Measurements from ENCODE around the gene WNT7B.

Gene WNT7B

DNA sequence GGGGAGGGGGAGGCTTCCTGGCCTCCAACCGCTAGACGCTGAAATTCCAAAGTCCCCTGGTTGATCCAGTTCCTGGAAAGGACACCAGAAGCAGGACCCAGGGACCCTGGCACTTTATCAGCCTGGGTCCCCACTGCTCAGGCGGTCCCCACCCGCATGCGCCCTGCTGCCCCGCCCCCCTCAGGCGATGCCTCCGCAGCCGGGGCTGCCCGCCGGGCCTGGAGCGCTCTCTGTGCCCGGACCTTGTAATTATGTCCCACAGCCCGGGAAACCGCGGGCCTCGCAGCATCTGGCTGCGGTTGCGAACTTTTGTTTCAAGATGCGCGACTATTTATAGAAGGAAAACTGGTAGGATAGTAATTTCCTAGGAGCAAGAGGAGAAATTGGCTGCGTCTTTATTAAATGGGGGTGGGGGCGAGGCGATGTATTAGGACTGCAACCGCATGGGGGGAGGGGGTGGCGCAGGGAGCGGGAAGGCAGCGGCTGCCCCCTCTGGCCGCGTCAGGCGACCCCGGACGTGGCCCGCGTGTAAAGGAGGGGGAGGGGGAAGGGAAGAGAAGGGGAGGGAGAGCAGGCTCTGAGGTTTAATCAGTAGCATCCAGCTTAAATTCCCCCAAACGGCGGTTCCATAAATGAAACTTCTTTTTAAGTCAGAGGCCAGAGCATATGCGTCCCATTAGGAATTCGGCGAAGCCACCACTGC, 6.1 kb downstream of the WNT7B start:
- Histone ChIP-seq H2AK5ac (ENCODE audit: low read length, severe bottlenecking) (no peak overlapping the region), H4K91ac (ENCODE audit: low read length) (no peak overlapping the region), H3K27ac (ENCODE audit: low read length, poor library complexity, severe bottlenecking) (peak overlapping the region; percentile 77), H2BK120ac (ENCODE audit: low read depth, low read length) (no peak overlapping the region), H3K36me3 (ENCODE audit: control insufficient read depth in 1 of 2, insufficient read depth in 2 of 2, low read depth in 1 of 2, low read length in 2 of 2) (peaks cover 0 to 21% of the 10 kb centered on the region in 2 experiments), H3K9me3 (ENCODE audit: control insufficient read depth, low read length) (no peaks in the 10 kb centered on the region), H3K23ac (ENCODE audit: low read length in 2 of 2) (no peak overlapping the region), H4K8ac (ENCODE audit: low read length) (no peak overlapping the region), H2BK5ac (ENCODE audit: low read depth, low read length, poor library complexity, severe bottlenecking) (no peak overlapping the region), H3K9ac (ENCODE audit: low read length) (no peak overlapping the region), H2BK12ac (ENCODE audit: low read length in 2 of 2) (no peak overlapping the region), H3K4me3 (ENCODE audit: insufficient read depth in 1 of 2, low read depth in 1 of 2, low read length in 2 of 2) (peak overlapping the region; percentile 56 to 64), H3K79me1 (replicated peaks; ENCODE audit: low read length, poor library complexity, severe bottlenecking) (peaks cover 12% of the 10 kb centered on the region), H3K4ac (ENCODE audit: low read depth in 1 of 2, low read length in 2 of 2) (no peak overlapping the region), H3K27me3 (ENCODE audit: control insufficient read depth in 1 of 2, insufficient read depth in 1 of 2, low read length in 2 of 2) (peaks cover 9 to 94% of the 10 kb centered on the region in 2 experiments), H3K4me1 (ENCODE audit: control insufficient read depth, insufficient read depth, low read depth, low read length) (peaks cover 81% of the 10 kb centered on the region), H3K18ac (ENCODE audit: low read depth in 1 of 2, low read length in 2 of 2) (no peak overlapping the region), H2BK15ac (ENCODE audit: low read depth, poor library complexity, severe bottlenecking) (no peak overlapping the region), H3K14ac (ENCODE audit: low read length in 2 of 2) (no peak overlapping the region), H3K4me2 (ENCODE audit: low read length, poor library complexity, severe bottlenecking) (peak overlapping the region; percentile 80), H2AFZ (ENCODE audit: low read depth, low read length) (no peak overlapping the region)
- 5% methylated on average over 40 of the region's 40 CpGs for WGBS
- DNase-seq, result peak; percentile 43

DNA sequence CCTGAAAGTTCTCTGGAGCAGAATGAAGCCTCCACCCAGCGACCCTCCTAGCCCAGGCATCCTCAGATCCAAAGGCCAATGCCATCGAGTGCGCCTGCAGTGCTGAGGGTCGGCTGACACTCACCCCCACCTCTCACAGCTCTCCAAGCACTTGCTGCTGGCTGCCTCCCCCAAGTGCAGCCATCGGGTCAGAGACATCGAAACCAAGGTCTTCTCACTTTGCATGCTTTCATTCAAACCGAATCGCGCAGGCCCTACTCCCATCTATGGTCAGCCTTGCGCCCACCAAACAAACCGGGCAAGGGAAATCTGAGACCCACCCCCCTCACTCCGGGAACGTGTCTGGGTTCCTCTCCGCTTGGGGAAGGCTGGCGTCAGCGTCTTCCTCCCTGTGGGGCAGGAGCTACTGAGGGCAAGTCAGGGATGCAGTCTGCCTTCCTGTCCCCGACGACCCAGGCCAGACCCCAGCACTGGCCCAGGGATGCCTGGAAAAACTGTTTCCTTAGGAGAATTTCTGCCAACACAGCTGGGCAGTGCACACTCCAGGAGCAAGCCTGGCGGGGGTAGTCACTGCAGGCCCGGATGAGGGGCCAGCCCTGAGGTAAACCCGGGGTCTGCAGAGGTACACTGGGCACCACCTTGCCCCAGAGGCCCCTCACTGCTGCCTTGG, 7.0 kb downstream of the WNT7B start:
- Histone ChIP-seq H3K4me1 (ENCODE audit: control insufficient read depth, insufficient read depth, low read depth, low read length) (peaks cover 81% of the 10 kb centered on the region), H2AFZ (ENCODE audit: low read depth, low read length) (no peak overlapping the region), H4K91ac (ENCODE audit: low read length) (no peak overlapping the region), H3K14ac (ENCODE audit: low read length in 2 of 2) (no peak overlapping the region), H3K9me3 (ENCODE audit: control insufficient read depth, low read length) (no peaks in the 10 kb centered on the region), H3K4me2 (ENCODE audit: low read length, poor library complexity, severe bottlenecking) (peak overlapping the region; percentile 80), H2BK5ac (ENCODE audit: low read depth, low read length, poor library complexity, severe bottlenecking) (no peak overlapping the region), H2BK12ac (ENCODE audit: low read length in 2 of 2) (no peak overlapping the region), H3K4me3 (ENCODE audit: insufficient read depth in 1 of 2, low read depth in 1 of 2, low read length in 2 of 2) (no peak overlapping the region), H3K18ac (ENCODE audit: low read depth in 1 of 2, low read length in 2 of 2) (no peak overlapping the region), H3K79me1 (replicated peaks; ENCODE audit: low read length, poor library complexity, severe bottlenecking) (peaks cover 10% of the 10 kb centered on the region), H3K23ac (ENCODE audit: low read length in 2 of 2) (no peak overlapping the region), H3K9ac (ENCODE audit: low read length) (no peak overlapping the region), H3K36me3 (ENCODE audit: control insufficient read depth in 1 of 2, insufficient read depth in 2 of 2, low read depth in 1 of 2, low read length in 2 of 2) (peaks cover 0 to 27% of the 10 kb centered on the region in 2 experiments), H3K27me3 (ENCODE audit: control insufficient read depth in 1 of 2, insufficient read depth in 1 of 2, low read length in 2 of 2) (peaks cover 4 to 95% of the 10 kb centered on the region in 2 experiments), H4K8ac (ENCODE audit: low read length) (no peak overlapping the region), H2BK15ac (ENCODE audit: low read depth, poor library complexity, severe bottlenecking) (no peak overlapping the region), H2BK120ac (ENCODE audit: low read depth, low read length) (no peak overlapping the region), H2AK5ac (ENCODE audit: low read length, severe bottlenecking) (peak overlapping the region; percentile 41), H3K4ac (ENCODE audit: low read depth in 1 of 2, low read length in 2 of 2) (no peak overlapping the region), H3K27ac (ENCODE audit: low read length, poor library complexity, severe bottlenecking) (peak overlapping the region; percentile 77)
- no peak for DNase-seq
- 75% methylated on average over 21 of the region's 21 CpGs for WGBS

DNA sequence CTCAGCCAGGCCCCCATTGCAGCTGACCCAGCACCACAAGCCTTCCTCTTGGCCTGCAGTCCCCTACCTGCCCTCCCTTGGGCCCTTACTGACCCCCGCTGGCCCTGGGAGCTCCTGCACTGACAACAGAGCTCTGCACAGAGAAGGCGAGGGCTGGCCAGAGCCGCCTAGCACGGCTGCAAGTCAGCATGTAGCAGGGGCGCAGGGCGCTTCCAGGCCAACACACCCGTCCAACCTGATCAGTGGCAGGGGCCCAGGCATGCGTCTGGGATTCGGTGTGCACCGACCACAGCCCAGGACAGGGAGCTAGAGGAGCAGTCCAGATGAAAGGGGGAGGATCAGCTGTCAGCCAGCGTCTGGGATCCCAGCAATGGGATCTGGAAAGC, 7.6 kb downstream of the WNT7B start:
- Histone ChIP-seq H4K91ac (ENCODE audit: low read length) (no peak overlapping the region), H3K4me1 (ENCODE audit: control insufficient read depth, insufficient read depth, low read depth, low read length) (peaks cover 82% of the 10 kb centered on the region), H3K4me2 (ENCODE audit: low read length, poor library complexity, severe bottlenecking) (peak overlapping the region; percentile 5), H3K27me3 (ENCODE audit: control insufficient read depth in 1 of 2, insufficient read depth in 1 of 2, low read length in 2 of 2) (peaks cover 4 to 95% of the 10 kb centered on the region in 2 experiments), H2BK15ac (ENCODE audit: low read depth, poor library complexity, severe bottlenecking) (no peak overlapping the region), H3K27ac (ENCODE audit: low read length, poor library complexity, severe bottlenecking) (peak overlapping the region; percentile 77), H3K23ac (ENCODE audit: low read length in 2 of 2) (no peak overlapping the region), H3K9me3 (ENCODE audit: control insufficient read depth, low read length) (no peaks in the 10 kb centered on the region), H3K4ac (ENCODE audit: low read depth in 1 of 2, low read length in 2 of 2) (no peak overlapping the region), H4K8ac (ENCODE audit: low read length) (no peak overlapping the region), H2AFZ (ENCODE audit: low read depth, low read length) (no peak overlapping the region), H3K9ac (ENCODE audit: low read length) (no peak overlapping the region), H3K18ac (ENCODE audit: low read depth in 1 of 2, low read length in 2 of 2) (no peak overlapping the region), H3K79me1 (replicated peaks; ENCODE audit: low read length, poor library complexity, severe bottlenecking) (peaks cover 12% of the 10 kb centered on the region), H2BK5ac (ENCODE audit: low read depth, low read length, poor library complexity, severe bottlenecking) (no peak overlapping the region), H2BK120ac (ENCODE audit: low read depth, low read length) (no peak overlapping the region), H2BK12ac (ENCODE audit: low read length in 2 of 2) (no peak overlapping the region), H3K36me3 (ENCODE audit: control insufficient read depth in 1 of 2, insufficient read depth in 2 of 2, low read depth in 1 of 2, low read length in 2 of 2) (peaks cover 0 to 31% of the 10 kb centered on the region in 2 experiments), H3K4me3 (ENCODE audit: insufficient read depth in 1 of 2, low read depth in 1 of 2, low read length in 2 of 2) (no peak overlapping the region), H2AK5ac (ENCODE audit: low read length, severe bottlenecking) (peak overlapping the region; percentile 14), H3K14ac (ENCODE audit: low read length in 2 of 2) (no peak overlapping the region)
- WGBS, result 47% methylated on average over 11 of the region's 11 CpGs
- no peak for DNase-seq

DNA sequence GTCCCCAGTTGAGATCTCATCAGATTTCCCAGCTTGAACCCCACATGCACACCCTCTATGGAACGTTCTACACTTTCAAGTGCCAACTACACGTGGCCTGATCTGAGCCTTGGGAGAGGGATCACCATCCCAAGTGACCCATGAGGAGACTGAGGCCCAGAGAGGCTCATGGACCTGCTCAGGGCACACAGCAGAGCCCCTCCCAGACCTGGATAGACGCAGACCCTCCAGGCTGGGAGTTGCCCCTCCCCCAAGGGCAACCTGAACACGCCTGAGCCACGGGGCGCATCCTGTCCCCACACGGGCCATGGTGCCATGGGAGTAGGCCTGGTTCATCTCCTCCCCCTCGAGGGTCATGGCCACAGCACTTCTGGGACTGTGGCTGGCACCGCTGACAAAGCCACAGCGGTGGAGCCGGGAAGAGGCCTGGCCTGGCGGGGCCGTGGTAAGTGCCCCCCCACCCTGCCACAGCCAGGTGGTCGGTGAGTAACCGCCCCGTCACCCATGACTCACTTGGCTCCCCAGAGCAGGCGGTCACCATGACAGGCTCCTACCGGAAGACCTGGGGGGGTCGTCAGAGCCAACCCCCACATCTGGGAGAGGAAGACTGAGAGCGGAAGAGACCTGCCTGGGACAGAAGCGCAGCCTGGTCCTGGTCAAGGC, 8.1 kb downstream of the WNT7B start:
- peak overlapping the region; percentile 2 for H2BK5ac ChIP-seq (ENCODE audit: low read depth, low read length, poor library complexity, severe bottlenecking)

More for the DNA sequence above, 8.1 kb downstream of the WNT7B start:
- Histone ChIP-seq H3K79me1 (replicated peaks; ENCODE audit: low read length, poor library complexity, severe bottlenecking) (peaks cover 10% of the 10 kb centered on the region), H2BK15ac (ENCODE audit: low read depth, poor library complexity, severe bottlenecking) (no peak overlapping the region), H3K18ac (ENCODE audit: low read depth in 1 of 2, low read length in 2 of 2) (no peak overlapping the region), H3K27ac (ENCODE audit: low read length, poor library complexity, severe bottlenecking) (peak overlapping the region; percentile 77), H3K4ac (ENCODE audit: low read depth in 1 of 2, low read length in 2 of 2) (no peak overlapping the region), H4K91ac (ENCODE audit: low read length) (no peak overlapping the region), H4K8ac (ENCODE audit: low read length) (no peak overlapping the region), H3K23ac (ENCODE audit: low read length in 2 of 2) (no peak overlapping the region), H3K4me1 (ENCODE audit: control insufficient read depth, insufficient read depth, low read depth, low read length) (peaks cover 82% of the 10 kb centered on the region), H2BK12ac (ENCODE audit: low read length in 2 of 2) (no peak overlapping the region), H3K4me3 (ENCODE audit: insufficient read depth in 1 of 2, low read depth in 1 of 2, low read length in 2 of 2) (no peak overlapping the region), H2BK120ac (ENCODE audit: low read depth, low read length) (no peak overlapping the region), H2AK5ac (ENCODE audit: low read length, severe bottlenecking) (peak overlapping the region; percentile 37), H3K27me3 (ENCODE audit: control insufficient read depth in 1 of 2, insufficient read depth in 1 of 2, low read length in 2 of 2) (peaks cover under 1 to 95% of the 10 kb centered on the region in 2 experiments), H3K36me3 (ENCODE audit: control insufficient read depth in 1 of 2, insufficient read depth in 2 of 2, low read depth in 1 of 2, low read length in 2 of 2) (peaks cover 0 to 29% of the 10 kb centered on the region in 2 experiments), H3K9ac (ENCODE audit: low read length) (no peak overlapping the region), H2AFZ (ENCODE audit: low read depth, low read length) (no peak overlapping the region), H3K9me3 (ENCODE audit: control insufficient read depth, low read length) (no peaks in the 10 kb centered on the region), H3K4me2 (ENCODE audit: low read length, poor library complexity, severe bottlenecking) (no peak overlapping the region), H3K14ac (ENCODE audit: low read length in 2 of 2) (peak overlapping the region in 1 of 2 experiments; percentile 61)
- peak; percentile 67 for DNase-seq
- 60% methylated on average over 20 of the region's 21 CpGs for WGBS
